ENCODE results near the gene TPM1.

The TPM1 gene

DNA sequence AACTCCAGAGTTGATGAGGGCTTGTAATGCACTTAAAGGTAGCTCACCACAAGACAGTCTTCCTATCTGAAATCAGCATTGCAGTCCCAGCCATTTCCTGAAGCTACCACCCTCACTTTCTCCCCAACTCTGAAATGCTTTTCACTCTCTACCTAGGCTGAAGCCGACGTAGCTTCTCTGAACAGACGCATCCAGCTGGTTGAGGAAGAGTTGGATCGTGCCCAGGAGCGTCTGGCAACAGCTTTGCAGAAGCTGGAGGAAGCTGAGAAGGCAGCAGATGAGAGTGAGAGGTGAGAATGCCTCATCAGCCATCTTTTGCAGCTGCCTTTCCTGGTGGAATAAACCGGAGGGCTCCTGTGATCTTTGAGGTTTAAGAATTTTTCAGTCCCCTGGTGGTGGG lies 14.3 kb downstream of the TPM1 start:
- DNase-seq (ENCODE audit: low read depth) = no peak
- in situ Hi-C loops (cut with HindIII; ENCODE audit: low sequenced_read_pairs) = no loop called here
- no peak for TF ChIP-seq CTCF (IDR thresholded peaks at IDR 0.05; ENCODE audit: low read depth, low read length, missing control alignments)
- no peak overlapping the region for H3K4me3 ChIP-seq (ENCODE audit: low read depth, low read length)

DNA sequence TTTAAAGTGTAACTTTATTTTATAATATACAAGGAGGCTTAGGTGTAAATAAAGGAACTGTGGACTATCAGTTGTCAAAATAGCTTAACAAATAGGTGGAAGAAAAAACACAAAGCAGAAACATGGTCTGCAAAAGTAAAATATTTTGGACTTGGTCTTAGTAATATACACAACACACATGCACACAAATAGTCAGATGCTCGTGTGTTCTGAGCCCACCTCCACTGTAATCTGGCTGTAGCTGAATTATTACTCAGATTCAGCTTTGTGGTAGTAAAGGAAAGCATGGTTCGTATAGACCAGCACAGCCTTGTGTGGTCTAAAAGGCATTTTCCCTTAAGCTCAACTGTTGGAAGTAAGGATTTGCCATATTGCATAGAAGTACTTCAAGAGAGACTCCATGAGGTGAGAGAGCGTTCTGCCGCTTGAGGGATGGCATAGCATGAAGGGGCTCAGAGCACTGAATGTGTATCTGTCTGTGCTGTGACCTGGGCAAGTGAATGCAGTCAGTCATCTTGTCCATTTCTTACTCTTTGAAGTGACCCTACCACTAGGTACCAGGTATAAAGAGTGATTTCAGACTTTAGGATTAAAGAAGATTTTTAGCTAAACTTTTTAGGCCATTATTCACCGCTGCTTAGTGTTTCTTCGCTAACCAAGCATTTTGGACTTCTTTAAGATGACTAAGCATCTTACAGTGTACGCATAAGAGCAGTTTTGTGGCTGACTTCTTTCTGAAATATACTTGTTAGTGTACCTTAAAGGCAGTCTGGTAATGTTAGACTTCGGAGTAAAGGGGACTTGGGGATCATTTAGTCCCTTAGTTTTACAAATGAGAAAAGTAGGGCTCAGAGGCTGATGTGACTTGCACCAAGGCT lies 15.2 kb downstream of the TPM1 start:
- no peak for DNase-seq (ENCODE audit: low read depth)
- in situ Hi-C loops (cut with HindIII; ENCODE audit: low sequenced_read_pairs) = no loop called here
- no peak for TF ChIP-seq CTCF (IDR thresholded peaks at IDR 0.05; ENCODE audit: low read depth, low read length, missing control alignments)
- H3K4me3 ChIP-seq (ENCODE audit: low read depth, low read length) = no peak overlapping the region

DNA sequence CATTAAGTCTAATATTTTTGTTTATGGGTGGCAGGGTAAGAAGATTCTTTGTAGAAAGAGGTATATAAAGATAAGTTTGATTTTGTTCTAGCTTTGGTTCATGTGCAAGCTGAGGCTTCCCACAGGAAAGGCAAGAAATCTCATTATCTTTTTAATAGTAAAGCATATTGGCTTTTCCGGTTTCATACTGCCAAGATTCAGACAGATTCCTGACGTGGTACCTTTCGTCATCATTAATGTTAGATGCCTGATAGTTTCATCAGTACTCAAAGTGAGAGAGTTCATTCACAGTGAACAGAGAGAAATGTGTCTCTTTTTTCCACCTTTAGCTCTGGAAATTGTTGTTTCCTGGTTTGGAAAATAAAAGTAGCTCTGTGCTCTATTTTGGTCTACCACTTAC lies 16.5 kb downstream of the TPM1 start:
- TF ChIP-seq CTCF (IDR thresholded peaks at IDR 0.05; ENCODE audit: low read depth, low read length, missing control alignments) = no peak
- no peak for DNase-seq (ENCODE audit: low read depth)
- H3K4me3 ChIP-seq (ENCODE audit: low read depth, low read length) = no peak overlapping the region
- in situ Hi-C loops (cut with HindIII; ENCODE audit: low sequenced_read_pairs) = no loop called here

- in situ Hi-C loops (cut with HindIII; ENCODE audit: low sequenced_read_pairs) = no loop called here
- no peak overlapping the region for H3K4me3 ChIP-seq (ENCODE audit: low read depth, low read length)
- no peak for DNase-seq (ENCODE audit: low read depth)
- no peak for TF ChIP-seq CTCF (IDR thresholded peaks at IDR 0.05; ENCODE audit: low read depth, low read length, missing control alignments)
Observed at GRCh38 chr15:63059573-63060216, 17.1 kb downstream of the TPM1 start.

DNA sequence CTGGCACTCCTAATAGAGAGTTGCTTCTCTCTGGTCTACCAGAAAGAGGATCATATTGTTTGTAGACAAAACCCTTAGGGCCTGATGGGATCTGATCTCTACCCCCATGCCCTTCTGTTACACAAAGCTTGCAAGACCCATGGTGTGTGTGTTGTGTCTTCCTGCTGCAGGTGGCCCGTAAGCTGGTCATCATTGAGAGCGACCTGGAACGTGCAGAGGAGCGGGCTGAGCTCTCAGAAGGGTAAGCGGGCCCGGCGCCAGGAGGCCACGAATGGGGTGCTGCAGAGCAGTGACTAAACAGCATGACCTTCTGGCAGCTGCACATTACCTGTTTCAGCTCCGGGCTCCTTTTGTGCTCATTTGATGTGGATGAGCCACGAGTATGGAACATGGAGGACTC lies 18.2 kb downstream of the TPM1 start:
- H3K4me3 ChIP-seq (ENCODE audit: low read depth, low read length) = no peak overlapping the region
- in situ Hi-C loops (cut with HindIII; ENCODE audit: low sequenced_read_pairs) = no loop called here
- no peak for DNase-seq (ENCODE audit: low read depth)
- no peak for TF ChIP-seq CTCF (IDR thresholded peaks at IDR 0.05; ENCODE audit: low read depth, low read length, missing control alignments)

DNA sequence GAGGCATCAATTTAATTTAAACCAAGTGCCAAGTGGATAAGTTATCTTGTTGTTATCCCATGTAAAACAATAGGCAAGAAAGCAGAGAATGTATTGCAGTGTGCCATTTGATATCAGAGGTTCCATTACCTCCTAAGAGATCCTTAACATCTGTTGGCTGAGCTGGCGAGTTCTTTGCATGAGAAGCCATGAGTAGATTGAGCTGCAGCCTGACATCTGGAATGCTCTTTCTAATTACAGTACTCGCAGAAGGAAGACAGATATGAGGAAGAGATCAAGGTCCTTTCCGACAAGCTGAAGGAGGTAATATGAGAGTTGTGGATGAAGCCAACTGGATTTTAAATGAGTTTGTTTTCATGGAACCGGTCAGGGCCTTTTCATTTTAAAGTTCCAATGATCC lies 19.4 kb downstream of the TPM1 start:
- TF ChIP-seq CTCF (IDR thresholded peaks at IDR 0.05; ENCODE audit: low read depth, low read length, missing control alignments) = no peak
- DNase-seq (ENCODE audit: low read depth) = no peak
- in situ Hi-C loops (cut with HindIII; ENCODE audit: low sequenced_read_pairs) = no loop called here
- no peak overlapping the region for H3K4me3 ChIP-seq (ENCODE audit: low read depth, low read length)

Measured in astrocyte of the cerebellum (primary cell).